GM20000 (cell line): ENCODE measurements around the gene TBC1D7.

Source experiments
- DNase-seq: peaks from one replicate; pipeline ENCODE4 v3.0.0; 2012; ENCODE audit warnings: low spot score
- TF ChIP-seq, protein P1 (sequence below): IDR thresholded peaks from 2 replicates; pipeline ENCODE4 v1.5.1; 2012; ENCODE audit warnings: mild to moderate bottlenecking, control low read depth; ENCODE audit errors: extremely low read depth, missing control alignments

The TBC1D7 gene

GRCh38 chr6:13372076-13372475 lies 43.7 kb upstream of the TBC1D7 start:
- DNase-seq, result no peak
- TF ChIP-seq, protein P1, sequence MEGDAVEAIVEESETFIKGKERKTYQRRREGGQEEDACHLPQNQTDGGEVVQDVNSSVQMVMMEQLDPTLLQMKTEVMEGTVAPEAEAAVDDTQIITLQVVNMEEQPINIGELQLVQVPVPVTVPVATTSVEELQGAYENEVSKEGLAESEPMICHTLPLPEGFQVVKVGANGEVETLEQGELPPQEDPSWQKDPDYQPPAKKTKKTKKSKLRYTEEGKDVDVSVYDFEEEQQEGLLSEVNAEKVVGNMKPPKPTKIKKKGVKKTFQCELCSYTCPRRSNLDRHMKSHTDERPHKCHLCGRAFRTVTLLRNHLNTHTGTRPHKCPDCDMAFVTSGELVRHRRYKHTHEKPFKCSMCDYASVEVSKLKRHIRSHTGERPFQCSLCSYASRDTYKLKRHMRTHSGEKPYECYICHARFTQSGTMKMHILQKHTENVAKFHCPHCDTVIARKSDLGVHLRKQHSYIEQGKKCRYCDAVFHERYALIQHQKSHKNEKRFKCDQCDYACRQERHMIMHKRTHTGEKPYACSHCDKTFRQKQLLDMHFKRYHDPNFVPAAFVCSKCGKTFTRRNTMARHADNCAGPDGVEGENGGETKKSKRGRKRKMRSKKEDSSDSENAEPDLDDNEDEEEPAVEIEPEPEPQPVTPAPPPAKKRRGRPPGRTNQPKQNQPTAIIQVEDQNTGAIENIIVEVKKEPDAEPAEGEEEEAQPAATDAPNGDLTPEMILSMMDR, result no peak

GRCh38 chr6:13371421-13372072 lies 43.2 kb upstream of the TBC1D7 start:
- no peak for DNase-seq

GRCh38 chr6:13370623-13371022 lies 42.3 kb upstream of the TBC1D7 start:
- TF ChIP-seq, protein P1, result no peak

More at GRCh38 chr6:13371421-13372072, 43.2 kb upstream of the TBC1D7 start:
- TF ChIP-seq, protein P1, result no peak

DNA sequence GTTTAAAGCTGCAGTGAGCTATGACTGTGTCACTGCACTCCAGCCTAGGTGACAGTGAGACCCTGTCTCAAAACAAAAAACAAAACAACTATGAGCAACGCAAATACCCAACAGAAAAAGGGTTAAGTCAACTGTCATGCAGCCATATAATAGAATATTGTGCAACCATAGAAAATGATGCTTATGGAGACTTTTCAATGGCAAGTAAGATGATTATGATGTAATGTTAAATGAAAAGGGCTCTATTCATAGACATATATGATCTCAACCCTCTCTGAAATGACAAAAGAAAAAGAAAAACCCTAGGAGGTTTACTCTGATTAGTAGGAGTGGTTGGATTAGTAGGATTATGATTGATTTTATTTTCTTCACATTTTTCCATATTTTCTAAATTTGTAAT lies 41.3 kb upstream of the TBC1D7 start:
- no peak for DNase-seq
- TF ChIP-seq, protein P1, result no peak

More at GRCh38 chr6:13370623-13371022, 42.3 kb upstream of the TBC1D7 start:
- DNase-seq, result no peak

DNA sequence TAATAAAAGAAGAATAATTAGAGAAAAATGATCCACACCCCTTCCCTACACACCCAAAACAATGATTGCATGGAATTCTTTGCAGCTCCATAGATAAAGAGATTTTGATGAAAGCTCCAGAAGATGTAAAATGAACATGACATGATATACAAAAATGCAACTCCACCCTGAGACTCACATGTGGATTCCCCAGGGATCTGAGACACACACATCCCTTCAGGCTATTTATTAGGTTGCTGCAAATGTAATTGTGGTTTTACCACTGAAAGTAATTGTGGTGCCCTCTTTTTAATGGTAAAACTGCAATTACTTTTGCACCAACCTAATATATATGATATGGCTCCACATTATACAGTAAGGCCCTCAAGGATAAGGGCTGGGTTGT lies 40.4 kb upstream of the TBC1D7 start:
- TF ChIP-seq, protein P1, result no peak
- DNase-seq, result no peak

DNA sequence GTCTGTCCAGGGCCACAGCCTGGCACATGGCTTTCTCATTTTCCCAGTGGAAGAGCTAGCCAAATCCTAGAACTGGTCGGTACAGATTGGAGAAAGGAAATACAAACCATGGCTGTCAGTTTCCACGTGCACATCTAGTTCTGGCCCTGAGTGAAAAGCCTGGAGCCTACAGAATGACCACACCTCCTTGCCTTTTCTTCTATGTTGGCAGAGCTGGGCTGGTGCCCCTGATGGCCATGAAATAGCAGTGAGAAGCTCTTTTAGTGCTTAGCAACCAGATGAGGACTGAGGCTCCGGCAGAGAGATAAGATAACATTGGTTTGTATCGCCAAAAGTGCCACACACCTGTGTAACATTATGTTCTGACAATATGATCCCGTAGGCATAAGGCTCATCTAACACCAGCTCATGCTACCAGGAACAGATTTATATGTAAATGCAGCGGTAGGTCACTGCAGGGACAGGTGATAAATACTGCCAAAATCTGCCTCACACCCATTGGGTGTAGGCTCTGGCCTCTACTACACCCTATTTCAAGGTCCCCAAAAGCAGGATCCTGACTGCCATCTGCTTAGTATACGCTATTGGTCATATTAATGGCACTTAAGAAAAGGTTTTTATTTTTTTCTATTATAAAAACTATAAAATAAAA lies 39.9 kb upstream of the TBC1D7 start:
- TF ChIP-seq, protein P1, result no peak
- DNase-seq, result no peak

DNA sequence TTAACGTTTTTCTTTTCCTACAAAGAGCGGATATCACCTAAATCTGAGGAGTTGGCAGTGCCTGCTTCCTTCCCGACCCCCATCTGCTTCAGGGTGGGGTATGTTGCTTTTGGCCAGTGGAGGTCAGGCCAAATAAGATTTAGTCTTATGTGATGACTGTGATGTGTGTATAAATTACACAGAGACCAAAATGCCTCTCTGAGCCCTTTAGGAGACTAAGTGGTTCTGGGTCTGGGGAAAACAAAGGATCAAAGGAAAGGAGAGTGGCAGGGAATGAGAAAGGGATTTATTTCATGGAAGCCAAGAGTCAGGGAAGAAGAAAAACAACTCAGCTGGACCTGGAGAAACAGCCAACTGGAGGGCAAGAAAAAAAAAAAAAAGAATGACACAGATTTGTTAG lies 39.1 kb upstream of the TBC1D7 start:
- DNase-seq, result no peak
- TF ChIP-seq, protein P1, result no peak
